MCF 10A (cell line): ENCODE data around the gene CSNK1G2. TPM values are rescaled to one million over a fixed set of nuclear protein-coding genes. Genes with fewer than 3 reads are reported as not detected.
A peak's percentile ranks its signal among the peaks of the same experiment; 100 is the strongest.

Experiments
- BruUV-seq: library from RNA; stranded (reverse); fragments of 400-500 nt; replicated peaks from 2 replicates; lab custom pipeline; 2021; lab: Mats Ljungman, UMichigan
- CTCF ChIA-PET: fragments of 300-600 bp; sonication (Branson Sonifier 250); formaldehyde crosslinking; extraction: SDS; loops from one replicate; lab custom pipeline; 2021; ENCODE audit warnings: antibody characterized with exemption, inconsistent platforms; lab: Yijun Ruan, JAX
- POLR2A ChIA-PET: fragments of 300-600, 350-650 bp; sonication (Branson Sonifier 250); formaldehyde crosslinking; extraction: SDS; loops from one replicate; lab custom pipeline; 2020; ENCODE audit warnings: antibody characterized with exemption, inconsistent platforms; lab: Yijun Ruan, JAX
- DNase-seq: peaks from one replicate; pipeline ENCODE4 v3.0.0-alpha.2; 2018; ENCODE audit not compliant: unreplicated experiment
- H3K27ac Mint-ChIP-seq: one replicate; pipeline ENCODE4 v1.8.0; 2022; ENCODE audit warnings: mild to moderate bottlenecking, low read depth, mixed read lengths; ENCODE audit not compliant: unreplicated experiment
- H3K27me3 Mint-ChIP-seq: one replicate; pipeline ENCODE4 v1.8.0; 2022; ENCODE audit warnings: mixed read lengths; ENCODE audit not compliant: insufficient read depth, unreplicated experiment
- H3K36me3 Mint-ChIP-seq: one replicate; pipeline ENCODE4 v1.8.0; 2022; ENCODE audit warnings: mild to moderate bottlenecking, moderate library complexity, mixed read lengths; ENCODE audit not compliant: insufficient read depth, unreplicated experiment
- H3K4me1 Mint-ChIP-seq: one replicate; pipeline ENCODE4 v1.8.0; 2022; ENCODE audit warnings: mixed read lengths; ENCODE audit not compliant: insufficient read depth, unreplicated experiment
- H3K4me3 Mint-ChIP-seq: one replicate; pipeline ENCODE4 v1.8.0; 2022; ENCODE audit warnings: mild to moderate bottlenecking, moderate library complexity, mixed read lengths; ENCODE audit not compliant: unreplicated experiment
- H3K9me3 Mint-ChIP-seq: one replicate; pipeline ENCODE4 v1.8.0; 2022; ENCODE audit warnings: mixed read lengths; ENCODE audit not compliant: unreplicated experiment
- intact Hi-C: fragments of 100-400 bp; cut with micrococcal nuclease; formaldehyde crosslinking; loops from 2 replicates; pipeline ENCODE4 v1.14.1; 2022
- total RNA-seq: library from RNA; stranded (reverse); gene quantifications from 2 replicates; pipeline ENCODE4 v1.2.3, GENCODE V29; 2022
- TF ChIP-seq, protein P1 (sequence below): fragments of 200-600 bp; IDR thresholded peaks from one replicate; pipeline ENCODE4 v1.8.0; 2022; ENCODE audit warnings: antibody characterized with exemption, mild to moderate bottlenecking; ENCODE audit not compliant: unreplicated experiment

CSNK1G2 gene
- total RNA-seq, 1 experiment from 2014 or later = 48.5 TPM

DNA sequence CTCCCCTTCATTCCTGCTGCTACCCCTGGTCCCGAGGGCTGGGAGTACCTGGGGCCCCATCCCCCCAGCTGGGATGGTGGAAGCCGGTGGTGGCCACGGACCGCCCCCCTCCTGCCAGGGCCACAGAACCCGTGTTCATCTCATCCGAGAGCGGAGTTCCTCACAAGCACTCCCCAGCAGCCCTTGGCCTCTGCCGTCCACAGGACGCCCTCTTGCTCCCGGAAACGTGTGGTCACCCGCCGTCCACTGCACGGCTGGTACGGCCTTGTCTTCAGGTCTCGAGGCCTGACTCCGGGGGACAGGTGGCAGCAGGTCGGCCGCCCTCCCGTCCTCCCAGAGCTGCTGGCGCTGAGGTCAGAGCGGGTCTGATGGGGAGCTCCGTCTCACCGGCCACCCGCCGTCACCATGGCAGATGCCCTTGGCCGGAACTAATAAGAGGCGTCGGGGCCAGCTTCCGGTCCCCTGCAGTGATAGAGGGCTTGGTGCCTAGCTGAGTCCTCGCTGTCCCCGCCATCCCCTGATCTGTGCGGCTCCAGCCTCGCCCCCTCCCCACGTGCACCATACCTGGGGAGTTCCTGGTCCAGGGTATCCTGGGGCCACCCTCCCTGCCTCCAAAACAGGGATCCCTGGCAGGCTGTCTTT is 16.5 kb upstream of the CSNK1G2 start:
- Mint-ChIP-seq H3K36me3 (peaks cover 55% of the 10 kb centered on the region), H3K27me3 (no peaks in the 10 kb centered on the region), H3K9me3 (no peaks in the 10 kb centered on the region), H3K4me1 (peaks cover 8% of the 10 kb centered on the region), H3K27ac (no peak overlapping the region), H3K4me3 (no peak overlapping the region)
- ChIA-PET POLR2A (no interaction called here), CTCF (interaction anchor here (0.8 kb wide), 1 partner anchor 27 kb away, joined by 3 read pairs; no protein-coding TSS in a partner anchor)
- intact Hi-C loops = no loop called here
- DNase-seq = no peak
- TF ChIP-seq, protein P1, sequence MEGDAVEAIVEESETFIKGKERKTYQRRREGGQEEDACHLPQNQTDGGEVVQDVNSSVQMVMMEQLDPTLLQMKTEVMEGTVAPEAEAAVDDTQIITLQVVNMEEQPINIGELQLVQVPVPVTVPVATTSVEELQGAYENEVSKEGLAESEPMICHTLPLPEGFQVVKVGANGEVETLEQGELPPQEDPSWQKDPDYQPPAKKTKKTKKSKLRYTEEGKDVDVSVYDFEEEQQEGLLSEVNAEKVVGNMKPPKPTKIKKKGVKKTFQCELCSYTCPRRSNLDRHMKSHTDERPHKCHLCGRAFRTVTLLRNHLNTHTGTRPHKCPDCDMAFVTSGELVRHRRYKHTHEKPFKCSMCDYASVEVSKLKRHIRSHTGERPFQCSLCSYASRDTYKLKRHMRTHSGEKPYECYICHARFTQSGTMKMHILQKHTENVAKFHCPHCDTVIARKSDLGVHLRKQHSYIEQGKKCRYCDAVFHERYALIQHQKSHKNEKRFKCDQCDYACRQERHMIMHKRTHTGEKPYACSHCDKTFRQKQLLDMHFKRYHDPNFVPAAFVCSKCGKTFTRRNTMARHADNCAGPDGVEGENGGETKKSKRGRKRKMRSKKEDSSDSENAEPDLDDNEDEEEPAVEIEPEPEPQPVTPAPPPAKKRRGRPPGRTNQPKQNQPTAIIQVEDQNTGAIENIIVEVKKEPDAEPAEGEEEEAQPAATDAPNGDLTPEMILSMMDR = no peak
- BruUV-seq = no TSS peak

DNA sequence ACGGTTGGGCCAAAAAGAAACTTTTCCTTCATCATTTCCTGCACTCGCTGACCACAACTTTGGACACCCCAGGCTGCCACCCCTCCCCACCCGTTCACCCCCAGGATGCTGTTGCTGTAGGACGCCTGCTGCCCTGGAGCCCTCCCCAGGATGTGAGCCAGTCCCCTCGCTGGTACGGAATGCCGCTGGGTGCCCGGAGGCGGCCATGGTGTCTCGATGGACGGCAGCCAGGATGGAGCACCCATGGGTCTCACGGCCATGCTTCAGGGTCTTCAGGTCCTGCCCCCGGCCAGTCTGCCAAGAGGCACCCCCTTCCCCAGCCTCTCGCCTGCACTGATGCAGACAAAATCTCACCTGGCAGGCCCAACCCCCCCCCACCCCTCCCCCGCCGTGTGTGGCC is 15.4 kb upstream of the CSNK1G2 start:
- intact Hi-C loops = no loop called here
- Mint-ChIP-seq H3K9me3 (no peaks in the 10 kb centered on the region), H3K4me3 (no peak overlapping the region), H3K27me3 (no peaks in the 10 kb centered on the region), H3K36me3 (peaks cover 49% of the 10 kb centered on the region), H3K4me1 (peaks cover 14% of the 10 kb centered on the region), H3K27ac (no peak overlapping the region)
- TF ChIP-seq, protein P1 = no peak
- no peak for DNase-seq
- TSS peak; percentile 73 for BruUV-seq
- CTCF ChIA-PET = interaction anchor here (1.0 kb wide), 1 partner anchor 12 kb away, joined by 3 read pairs; no protein-coding TSS in a partner anchor
- POLR2A ChIA-PET = no interaction called here

- TF ChIP-seq, protein P1 = peak; percentile 85
- ChIA-PET POLR2A (interaction anchor here (0.7 kb wide), 1 partner anchor 10 kb away, joined by 5 read pairs; no protein-coding TSS in a partner anchor), CTCF (interaction anchor here (0.5 to 3.6 kb wide), 22 partner anchors 8 to 972 kb away, joined by 3 to 17 read pairs (median 3); no protein-coding TSS in a partner anchor)
- intact Hi-C loops = no loop called here
- peaks cover 23% of the 10 kb centered on the region for H3K36me3 Mint-ChIP-seq
- H3K9me3 Mint-ChIP-seq = no peaks in the 10 kb centered on the region
- peaks cover 14% of the 10 kb centered on the region for H3K4me1 Mint-ChIP-seq
- peak overlapping the region; percentile 65 for H3K4me3 Mint-ChIP-seq
- peak; percentile 76 for DNase-seq
- H3K27me3 Mint-ChIP-seq = no peaks in the 10 kb centered on the region
- H3K27ac Mint-ChIP-seq = no peak overlapping the region
- no TSS peak for BruUV-seq
These were observed 11.8 kb upstream of the CSNK1G2 start for GRCh38 chr19:1929021-1929742.

DNA sequence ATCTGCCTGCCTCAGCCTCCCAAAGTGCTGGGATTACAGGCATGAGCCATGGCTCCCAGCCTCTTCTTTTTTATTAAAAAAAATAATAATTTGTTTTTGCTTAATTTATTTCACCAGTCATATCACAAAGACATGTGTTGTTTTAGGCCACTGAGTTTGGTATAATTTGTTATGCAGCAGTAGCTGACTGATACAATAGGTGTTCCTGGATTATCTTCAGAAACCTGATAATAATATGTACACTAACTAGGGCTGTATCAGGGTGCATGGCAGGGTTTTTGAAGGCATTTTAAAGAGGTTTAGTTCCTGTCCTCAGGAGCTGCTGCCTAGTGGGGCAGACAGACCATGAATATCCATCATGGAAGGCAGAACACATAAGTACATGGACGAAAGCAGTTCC is 9.5 kb upstream of the CSNK1G2 start:
- ChIA-PET POLR2A (no interaction called here), CTCF (interaction anchor here (0.9 kb wide), 1 partner anchor 11 kb away, joined by 5 read pairs; no protein-coding TSS in a partner anchor)
- Mint-ChIP-seq H3K9me3 (no peaks in the 10 kb centered on the region), H3K36me3 (peaks cover 11% of the 10 kb centered on the region), H3K4me1 (peaks cover 14% of the 10 kb centered on the region), H3K27ac (no peak overlapping the region), H3K27me3 (no peaks in the 10 kb centered on the region), H3K4me3 (no peak overlapping the region)
- BruUV-seq = no TSS peak
- intact Hi-C loops = no loop called here
- DNase-seq = no peak
- TF ChIP-seq, protein P1 = no peak
